Mucosa of descending colon (tissue), 3 donors: ENCODE measurements around the gene OVOL1. TPM values are rescaled to one million over a fixed set of nuclear protein-coding genes. Genes with fewer than 3 reads are reported as not detected.

Experiments
- ATAC-seq: fragments of 200-7000 bp; cut with Tn5 transposase; one replicate; pipeline ENCODE4 v1.9.1; 2020; ENCODE audit warnings: mild to moderate bottlenecking, moderate library complexity
- DNase-seq, 3 donors: peaks; one replicate each; pipeline ENCODE4 v3.0.0-alpha.2; 2020
- H3K36me3 ChIP-seq: fragments of 200-600 bp; one replicate; pipeline ENCODE4 v1.8.0; 2021; ENCODE audit warnings: low read depth, mild to moderate bottlenecking
- H3K4me1 ChIP-seq: fragments of 200-600 bp; one replicate; pipeline ENCODE4 v1.8.0; 2021; ENCODE audit warnings: low read depth, mild to moderate bottlenecking
- H3K4me3 ChIP-seq: fragments of 200-600 bp; one replicate; pipeline ENCODE4 v1.8.0; 2021; ENCODE audit warnings: mild to moderate bottlenecking
- H3K9me3 ChIP-seq: fragments of 200-600 bp; one replicate; pipeline ENCODE4 v1.8.0; 2021; ENCODE audit warnings: mild to moderate bottlenecking
- CTCF ChIP-seq: fragments of 200-600 bp; IDR thresholded peaks from one replicate; pipeline ENCODE4 v1.8.0; 2022; ENCODE audit warnings: antibody characterized with exemption, mild to moderate bottlenecking
- intact Hi-C, 2 donors: fragments of 100-400 bp; cut with DNase I in 1 of 2; cut with micrococcal nuclease in 1 of 2; formaldehyde crosslinking; loops; one replicate each; pipeline versions ENCODE4 v1.11.0 to v1.11.1; 2022; cut with DNase I, micrococcal nuclease
- total RNA-seq, 3 donors: library from RNA; stranded (reverse); fragmentation: NEBNext Ultra II Directional in 2 of 3; extraction: Animal tissue kit (Norgen Biotek cat#: 25700) in 2 of 3; gene quantifications; one replicate each; pipeline versions ENCODE4 v1.2.1 to v1.2.4, GENCODE V29; 2021 to 2023
- donor health status: DM: no; HTN: no; CAD: no; lungs with moderate emphysema.
- donor health status: DM: no; HTN: no; CAD: no.
- donor health status: DM: no; HTN: yes; CAD: no.

OVOL1 gene
- total RNA-seq, 3 donors from 2014 or later: 16.5 to 48.6 (median 34.3) TPM

- ATAC-seq (no peak), DNase-seq (no peak)
- intact Hi-C loops: no loop called here
These were observed 16.0 kb downstream of the OVOL1 start for GRCh38 chr11:65802841-65803240.

DNA sequence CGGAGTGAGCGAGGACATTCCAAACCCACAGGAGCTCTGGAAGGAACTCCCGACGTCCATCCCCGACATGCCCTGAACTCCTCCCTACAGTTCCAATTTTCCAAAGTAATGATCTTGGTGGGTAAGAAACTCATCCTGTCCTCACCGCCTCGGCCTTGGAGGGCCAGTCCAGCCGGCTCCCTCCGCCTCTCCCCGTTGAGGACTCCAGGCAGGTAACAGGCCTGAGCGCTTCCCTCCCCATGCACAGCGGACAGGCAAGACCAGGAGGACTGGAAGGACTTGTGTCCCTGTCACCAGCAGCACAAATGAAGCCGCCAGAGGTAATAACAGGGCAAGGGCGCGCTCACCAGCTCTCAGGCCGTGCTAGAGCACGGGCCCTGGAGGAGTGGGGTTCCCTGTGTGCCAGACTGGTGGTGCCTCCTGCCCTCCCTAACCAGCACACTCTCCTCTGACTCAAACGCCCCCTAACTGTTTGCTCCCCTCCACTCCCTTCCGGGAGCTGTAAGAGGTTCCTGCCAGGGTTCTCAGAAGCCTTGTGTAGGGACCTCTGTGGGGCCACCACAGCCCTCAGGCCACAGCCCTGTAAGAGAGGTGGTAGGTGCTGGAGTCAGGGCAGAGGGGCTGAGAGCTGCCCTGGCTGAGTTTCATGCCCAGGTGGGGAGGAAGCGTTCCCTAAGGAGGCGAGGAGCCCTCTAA lies 17.1 kb downstream of the OVOL1 start:
- TF ChIP-seq CTCF: no peak
- intact Hi-C loops: no loop called here
- Histone ChIP-seq H3K9me3 (no peaks in the 10 kb centered on the region), H3K4me1 (no peaks in the 10 kb centered on the region), H3K36me3 (no peaks in the 10 kb centered on the region), H3K4me3 (no peak overlapping the region)
- ATAC-seq (no peak), DNase-seq (no peak)

More at GRCh38 chr11:65802841-65803240, 16.0 kb downstream of the OVOL1 start:
- H3K4me1 ChIP-seq: no peaks in the 10 kb centered on the region
- H3K4me3 ChIP-seq: no peak overlapping the region
- no peaks in the 10 kb centered on the region for H3K9me3 ChIP-seq
- no peaks in the 10 kb centered on the region for H3K36me3 ChIP-seq
- TF ChIP-seq CTCF: no peak

DNA sequence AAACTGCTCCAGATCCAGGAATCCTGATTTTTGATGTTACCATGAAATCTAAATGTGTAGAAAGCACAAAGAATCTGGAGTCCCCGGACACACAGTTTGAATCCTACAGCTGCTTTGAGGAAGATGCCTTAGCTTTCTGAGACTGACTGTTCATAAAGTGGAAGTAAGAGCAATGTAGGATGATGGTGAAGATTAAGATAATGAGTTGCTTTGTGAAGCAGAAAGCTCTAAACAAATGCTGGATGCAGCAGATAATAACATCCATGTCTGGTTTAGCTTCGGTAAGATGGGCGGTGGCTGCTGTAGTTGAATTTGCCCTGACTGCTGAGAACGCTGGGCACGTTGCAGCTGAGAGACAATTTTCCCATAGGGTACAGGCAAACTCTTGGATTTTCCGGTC lies 20.1 kb downstream of the OVOL1 start:
- no peak for DNase-seq
- H3K36me3 ChIP-seq: no peaks in the 10 kb centered on the region
- no peaks in the 10 kb centered on the region for H3K4me1 ChIP-seq
- no peak for TF ChIP-seq CTCF
- ATAC-seq: no peak
- intact Hi-C loops: no loop called here
- H3K4me3 ChIP-seq: no peak overlapping the region
- no peaks in the 10 kb centered on the region for H3K9me3 ChIP-seq

DNA sequence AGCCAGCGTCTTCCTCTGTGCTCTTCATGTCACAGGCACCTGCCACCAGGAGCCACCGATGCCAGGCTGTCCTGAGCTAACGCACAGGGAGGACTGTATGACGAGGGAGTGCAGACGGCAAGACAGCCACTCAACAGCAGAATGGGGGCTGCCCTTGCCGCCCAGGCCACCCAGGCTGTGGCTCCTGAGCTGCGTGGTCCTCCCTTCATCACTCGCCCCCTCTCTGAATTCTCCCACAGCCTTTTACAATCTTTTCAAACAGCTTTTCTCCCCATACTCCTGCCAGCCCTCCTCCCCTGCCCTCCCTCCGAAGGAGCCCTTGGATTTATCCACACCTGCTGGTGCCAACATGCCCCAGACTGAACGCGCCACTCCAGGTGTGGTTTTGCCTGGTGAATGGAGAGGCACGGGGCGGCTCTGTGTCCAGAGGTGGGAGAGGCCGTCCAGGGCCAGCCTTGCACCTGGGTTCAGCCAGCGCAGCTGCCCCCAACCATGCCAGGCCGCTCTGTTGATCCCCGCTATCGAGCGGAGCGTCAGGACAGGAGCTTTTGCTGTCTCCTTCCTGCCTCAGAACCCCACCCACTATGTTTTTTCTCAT lies 22.0 kb downstream of the OVOL1 start:
- intact Hi-C loops: no loop called here
- H3K4me3 ChIP-seq: no peak overlapping the region
- TF ChIP-seq CTCF: no peak
- no peaks in the 10 kb centered on the region for H3K9me3 ChIP-seq
- no peaks in the 10 kb centered on the region for H3K36me3 ChIP-seq
- ATAC-seq: peak; percentile 23
- no peaks in the 10 kb centered on the region for H3K4me1 ChIP-seq
- peak in 1 of 3 donors; percentile 38 for DNase-seq

DNA sequence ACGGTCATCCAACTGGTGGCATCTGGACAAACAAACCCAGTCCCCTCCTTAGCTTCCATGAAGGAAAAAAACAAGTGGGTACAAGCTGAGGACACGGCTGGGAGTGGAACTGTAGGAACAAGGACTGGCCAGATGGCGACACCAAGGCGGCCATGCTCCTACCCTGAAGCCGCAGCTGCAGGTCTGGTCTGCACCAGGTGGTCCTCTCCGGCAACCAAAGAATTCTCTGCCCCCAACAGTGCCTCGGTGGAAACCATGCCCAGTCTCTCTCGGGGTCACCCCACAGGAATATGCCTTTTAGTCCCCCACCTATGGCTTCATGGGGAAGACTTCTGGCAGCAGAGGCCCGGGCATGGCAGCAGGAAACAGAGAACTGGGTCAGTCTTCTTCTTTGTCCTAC lies 22.6 kb downstream of the OVOL1 start:
- Histone ChIP-seq H3K9me3 (no peaks in the 10 kb centered on the region), H3K4me1 (no peaks in the 10 kb centered on the region), H3K36me3 (no peaks in the 10 kb centered on the region), H3K4me3 (no peak overlapping the region)
- no peak for TF ChIP-seq CTCF
- ATAC-seq (no peak), DNase-seq (no peak)
- intact Hi-C loops: no loop called here
